ENCODE data around the gene ABRACL. TPM values are rescaled to one million over a fixed set of nuclear protein-coding genes. Genes with fewer than 3 reads are reported as not detected.

ABRACL gene
- total and polyA plus RNA-seq, 2 of the 8 experiments (the other 6 are each of a cell fraction or from before 2014, with no cell fraction given), result 103 to 167 TPM

GRCh38 chr6:139066080-139066479, 37.5 kb downstream of the ABRACL start:
- Histone ChIP-seq H3K4ac (replicated peaks; ENCODE audit: insufficient read length, low read depth, low read length) (no peak overlapping the region), H4K91ac (replicated peaks; ENCODE audit: insufficient read length, low read length) (no peak overlapping the region), H3K23ac (ENCODE audit: insufficient read length) (no peak overlapping the region), H4K20me1 (replicated peaks in 1 of 2; ENCODE audit: control insufficient read depth in 1 of 2, insufficient read depth in 2 of 2, low read length in 2 of 2) (no peaks in the 10 kb centered on the region), H2AFZ (ENCODE audit: low read length) (no peak overlapping the region), H3K4me1 (replicated peaks in 1 of 4; ENCODE audit: control insufficient read depth in 3 of 4, insufficient read depth in 4 of 4, low read length in 3 of 4) (0 out of 7 replicates have a peak, but pooled peaks cover 0 to 2% (median 0%) of the 10 kb centered on the region in 4 experiments), H3K27ac (ENCODE audit: low read depth, low read length) (no peak overlapping the region), H3K27me3 (replicated peaks in 1 of 4; ENCODE audit: control insufficient read depth in 3 of 4, extremely low read depth in 1 of 4, insufficient read depth in 3 of 4, low read length in 3 of 4) (no peaks in the 10 kb centered on the region), H4K8ac (ENCODE audit: extremely low read depth, insufficient read depth, low read length) (no peak overlapping the region), H3K4me2 (ENCODE audit: insufficient read depth in 1 of 2, low read depth in 2 of 2, low read length in 2 of 2) (no peak overlapping the region), H3K18ac (ENCODE audit: extremely low read depth, low read length) (no peak overlapping the region), H2BK5ac (ENCODE audit: low read depth, low read length) (no peak overlapping the region), H2BK12ac (ENCODE audit: low read depth, low read length) (no peak overlapping the region), H3K4me3 (ENCODE audit: extremely low read depth in 1 of 4, insufficient read depth in 2 of 4, low read depth in 3 of 4, low read length in 4 of 4) (no peak overlapping the region), H2BK20ac (ENCODE audit: low read length) (no peak overlapping the region), H3K9me3 (ENCODE audit: insufficient read depth in 2 of 2, low read depth in 1 of 2, low read length in 1 of 2) (no peaks in the 10 kb centered on the region), H2BK120ac (replicated peaks; ENCODE audit: low read depth, low read length) (no peak overlapping the region), H3K36me3 (ENCODE audit: control insufficient read depth in 2 of 4, insufficient read depth in 4 of 4, low read length in 3 of 4) (no peaks in the 10 kb centered on the region), H2BK15ac (ENCODE audit: low read length) (no peak overlapping the region), H3K79me2 (ENCODE audit: control insufficient read depth in 1 of 2, insufficient read depth in 2 of 2, low read length in 2 of 2) (no peaks in the 10 kb centered on the region), H4K5ac (ENCODE audit: insufficient read length, low read depth, low read length) (no peak overlapping the region), H3K56ac (replicated peaks; ENCODE audit: insufficient read length, low read depth, low read length) (no peak overlapping the region), H3K79me1 (ENCODE audit: low read depth, low read length) (no peaks in the 10 kb centered on the region), H3K9ac (replicated peaks in 1 of 4; ENCODE audit: extremely low read depth in 1 of 4, low read depth in 3 of 4, low read length in 3 of 4) (no peak overlapping the region; a peak in 1 of 7 replicates), H3K14ac (ENCODE audit: insufficient read length) (no peak overlapping the region), H2AK5ac (ENCODE audit: low read depth, low read length) (no peak overlapping the region), H3K23me2 (ENCODE audit: low read depth, low read length) (0 out of 2 replicates have a peak, but pooled peaks cover 1% of the 10 kb centered on the region)
- ChIA-PET POLR2A (ENCODE audit: partially characterized antibody) (interaction anchor here (0.9 kb wide), 1 partner anchor 22 kb away, joined by 3 read pairs; no protein-coding TSS in a partner anchor), CTCF (ENCODE audit: partially characterized antibody) (interaction anchor here (1.0 to 1.3 kb wide), 3 partner anchors 11 to 83 kb away, joined by 3 to 5 read pairs (median 3); no protein-coding TSS in a partner anchor)
- no peak for TF ChIP-seq SIRT6 (IDR thresholded peaks at IDR 0.05; ENCODE audit: low read length)
- no peak for TF ChIP-seq NANOG (IDR thresholded peaks at IDR 0.05; ENCODE audit: insufficient read depth, low read depth, low read length, poor library complexity, severe bottlenecking)
- TF ChIP-seq YY1 (IDR thresholded peaks at IDR 0.05; ENCODE audit: low read depth, low read length), result no peak
- no peak for TF ChIP-seq KDM1A (IDR thresholded peaks at IDR 0.05; ENCODE audit: borderline replicate concordance, low read length)
- TF ChIP-seq NRF1 (IDR thresholded peaks at IDR 0.05; ENCODE audit: low read depth, low read length), result no peak
- TF ChIP-seq TAF7 (optimal IDR thresholded peaks at IDR 0.05; ENCODE audit: borderline replicate concordance, low read depth, low read length), result no peak
- no peak for TF ChIP-seq RBBP5 (IDR thresholded peaks at IDR 0.05; ENCODE audit: borderline replicate concordance, low read depth, low read length)
- no peak for TF ChIP-seq SAP30 (IDR thresholded peaks at IDR 0.05; ENCODE audit: insufficient read depth, insufficient replicate concordance, low read length)
- TF ChIP-seq RXRA (IDR thresholded peaks at IDR 0.05; ENCODE audit: insufficient read depth, low read depth, low read length), result no peak
- no peak for TF ChIP-seq TAF1 (IDR thresholded peaks at IDR 0.05; ENCODE audit: low read depth, low read length)
- no peak for TF ChIP-seq SUZ12 (IDR thresholded peaks at IDR 0.05; ENCODE audit: low read length)
- TF ChIP-seq CHD2 (IDR thresholded peaks at IDR 0.05; ENCODE audit: low read length), result no peak
- DNase-seq (ENCODE audit: low read depth in 1 of 2, low spot score in 2 of 2), result no peak
- WGBS, 2 experiments (ENCODE audit: extremely low coverage in 1 of 2, insufficient coverage in 1 of 2, insufficient read length in 1 of 2, insufficient replicate concordance in 2 of 2, low coverage in 1 of 2, low lambda C conversion rate in 2 of 2, missing lambda C conversion rate in 1 of 2), result 90% methylated on average over 2 of the region's 2 CpGs; no CpG with 5 or more reads in 1 of the 2 experiments
- no peak for FAIRE-seq
